ENCODE data around the gene PCED1A.
"Not testable (repeated sequence)": the region's sequence is repeated elsewhere in the genome, so short reads cannot be mapped to it uniquely, and the experiment has no call there.

The PCED1A gene

DNA sequence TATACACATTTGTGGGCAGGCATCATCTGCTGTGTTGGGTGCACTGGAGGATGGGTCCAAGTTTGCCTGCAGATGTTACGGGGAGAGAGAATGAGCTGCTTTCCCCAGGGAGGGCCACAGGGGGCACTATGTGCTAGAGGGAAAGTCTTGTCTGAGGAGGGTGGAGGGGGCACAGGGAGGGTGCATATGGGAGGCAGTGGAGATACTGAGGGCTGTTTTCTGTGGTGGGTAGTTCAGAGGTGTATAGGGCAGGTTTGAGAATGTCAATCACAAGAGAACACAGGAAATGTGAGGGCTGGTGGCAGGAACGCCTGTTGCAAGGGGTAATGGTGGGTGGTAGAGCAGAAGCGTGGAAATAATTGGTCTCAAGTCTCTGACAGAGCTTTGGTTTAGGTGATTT is 25.2 kb upstream of the PCED1A start:
- no peak for DNase-seq

DNA sequence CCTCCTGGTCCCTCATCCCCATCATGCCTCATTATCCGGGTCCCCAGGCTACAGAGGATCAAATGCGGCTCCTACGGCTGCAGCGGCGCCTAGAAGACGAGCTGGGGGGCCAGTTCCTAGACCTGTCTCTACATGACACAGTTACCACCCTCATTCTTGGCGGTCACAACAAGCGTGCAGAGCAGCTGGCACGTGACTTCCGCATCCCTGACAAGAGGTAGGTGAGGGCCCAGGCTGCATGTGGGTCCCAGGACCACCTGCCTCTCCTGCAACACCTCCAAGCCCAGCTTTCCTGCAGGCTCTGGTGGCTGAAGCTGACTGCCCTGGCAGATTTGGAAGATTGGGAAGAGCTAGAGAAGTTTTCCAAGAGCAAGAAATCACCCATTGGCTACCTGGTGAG is 24.6 kb upstream of the PCED1A start:
- no peak for DNase-seq

DNA sequence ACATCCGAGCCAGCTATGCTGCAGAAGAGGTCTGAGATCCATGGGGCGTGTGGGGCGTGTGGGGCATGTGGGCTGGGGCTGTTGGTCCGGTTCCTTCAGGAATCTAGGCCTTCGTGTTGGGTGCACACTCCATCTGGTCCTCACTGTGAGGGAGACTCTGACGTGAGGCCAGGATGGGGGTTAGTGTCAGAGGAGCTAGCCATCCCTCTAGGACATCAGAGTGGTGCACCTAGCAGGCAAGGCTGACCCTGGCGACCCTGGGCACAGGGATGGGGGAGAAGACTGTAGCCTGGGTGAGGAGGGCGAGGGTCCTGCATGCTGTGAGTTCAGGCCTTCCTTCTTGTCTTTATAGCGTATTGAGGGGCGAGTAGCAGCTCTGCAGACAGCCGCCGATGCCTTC is 24.2 kb upstream of the PCED1A start:
- DNase-seq: no peak

DNA sequence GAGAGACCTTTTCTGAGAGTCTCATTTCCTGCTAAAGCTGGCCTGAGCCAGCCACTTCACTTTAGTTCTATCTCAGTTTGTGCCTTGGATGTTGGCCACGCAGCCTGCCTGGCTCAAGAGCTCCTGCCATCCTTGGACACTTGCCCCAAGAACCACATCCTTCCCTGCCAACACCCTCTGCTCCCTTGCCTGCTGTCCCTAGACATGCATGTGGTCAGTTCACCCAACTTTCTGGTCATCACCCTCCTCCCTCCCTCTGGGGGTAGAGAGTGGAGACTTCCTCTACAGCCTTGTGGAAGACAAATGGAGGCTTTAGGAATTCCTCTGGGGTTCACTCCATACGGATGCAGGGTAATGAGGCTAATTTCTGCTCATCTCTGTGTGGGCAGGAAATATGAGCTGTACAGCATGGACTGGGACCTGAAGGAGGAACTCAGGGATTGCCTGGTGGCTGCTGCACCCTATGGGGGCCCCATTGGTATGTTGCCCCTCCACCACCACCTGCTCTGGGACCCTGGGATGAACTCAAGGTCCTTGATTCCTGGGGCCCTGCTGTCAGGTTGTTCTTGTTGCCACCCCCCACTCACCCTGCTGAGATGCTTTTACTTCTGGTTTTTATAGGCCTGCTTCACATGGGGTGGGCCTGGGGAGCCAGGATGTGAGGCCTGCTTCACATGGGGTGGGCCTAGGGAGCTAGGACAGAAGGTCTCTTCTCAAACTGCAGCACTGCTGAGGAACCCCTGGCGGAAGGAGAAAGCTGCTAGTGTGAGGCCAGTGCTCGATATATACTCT is 19.1 kb upstream of the PCED1A start:
- DNase-seq: no peak

DNA sequence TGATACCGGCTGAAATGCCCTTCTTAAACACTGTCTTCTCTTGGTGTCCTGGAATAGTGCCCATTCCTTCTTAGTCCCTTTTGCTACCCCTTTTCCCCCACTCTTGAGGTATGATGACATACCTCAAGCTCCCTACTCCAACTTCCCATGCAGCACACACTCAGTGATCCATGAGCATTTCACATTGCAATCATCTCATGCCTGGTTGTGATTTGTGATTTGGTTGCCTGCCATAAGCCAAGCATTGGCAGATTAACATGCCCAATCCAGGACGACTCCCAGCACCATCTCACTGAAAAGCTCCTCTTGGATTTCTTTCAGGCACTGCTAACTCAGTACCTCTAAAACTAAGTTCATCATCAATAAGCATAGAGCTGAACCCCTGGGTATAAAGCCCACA is 18.1 kb upstream of the PCED1A start:
- no peak for DNase-seq

DNA sequence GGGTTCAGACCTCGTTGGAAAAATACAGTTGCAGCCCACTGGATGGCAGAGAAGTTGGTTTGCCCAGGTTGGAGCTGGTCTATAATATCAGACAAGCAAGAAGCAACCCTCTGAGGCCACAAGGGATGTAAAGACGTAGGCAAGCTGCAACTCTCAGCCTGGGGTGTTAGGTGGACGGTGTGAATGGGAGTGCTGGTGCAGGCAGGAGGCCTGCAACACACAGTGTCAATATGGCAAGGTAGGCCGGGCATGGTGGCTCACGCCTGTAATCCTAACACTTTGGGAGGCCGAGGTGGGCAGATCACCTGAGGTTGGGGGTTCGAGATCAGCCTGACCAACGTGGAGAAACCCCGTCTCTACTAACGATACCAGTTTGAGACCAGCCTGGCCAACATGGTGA is 10.6 kb upstream of the PCED1A start:
- DNase-seq: no peak

DNA sequence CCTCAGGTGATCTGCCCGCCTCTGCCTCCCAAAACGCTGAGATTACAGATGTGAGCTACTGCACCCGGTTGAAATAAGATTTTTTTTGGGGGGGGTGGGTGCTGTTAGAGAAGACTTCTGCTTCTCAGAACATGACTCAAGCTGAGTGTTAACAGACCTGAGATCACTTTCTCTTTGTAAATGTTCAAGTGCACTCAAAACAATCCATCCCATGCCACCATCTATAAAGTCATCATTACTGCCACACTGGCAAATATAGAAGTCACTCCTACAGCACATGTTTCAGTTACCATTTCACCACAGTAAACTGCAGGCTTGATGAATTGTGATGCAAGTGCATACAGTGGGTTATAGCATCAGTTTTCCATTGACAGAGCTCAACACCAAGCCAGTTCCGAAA is 9.1 kb upstream of the PCED1A start:
- DNase-seq: no peak

DNA sequence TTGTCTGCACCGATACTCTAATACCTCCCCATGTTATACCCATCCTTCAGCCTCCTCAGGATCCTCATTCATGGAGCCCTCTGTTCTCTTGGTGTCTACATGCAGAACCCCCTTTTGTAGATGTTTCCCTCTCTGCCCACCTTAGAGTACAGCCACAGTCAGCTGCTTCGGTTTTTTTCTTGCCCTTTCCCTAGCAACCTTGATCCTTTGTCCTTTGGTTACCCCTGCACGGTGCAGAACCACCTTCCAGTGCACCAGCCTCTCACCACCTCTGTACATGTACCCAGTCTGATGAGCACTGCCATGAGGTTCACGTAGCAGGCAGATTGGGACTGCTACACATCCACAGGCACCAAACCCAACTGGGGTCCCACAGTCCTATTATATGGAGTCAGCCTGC is 7.3 kb upstream of the PCED1A start:
- DNase-seq: no peak

DNA sequence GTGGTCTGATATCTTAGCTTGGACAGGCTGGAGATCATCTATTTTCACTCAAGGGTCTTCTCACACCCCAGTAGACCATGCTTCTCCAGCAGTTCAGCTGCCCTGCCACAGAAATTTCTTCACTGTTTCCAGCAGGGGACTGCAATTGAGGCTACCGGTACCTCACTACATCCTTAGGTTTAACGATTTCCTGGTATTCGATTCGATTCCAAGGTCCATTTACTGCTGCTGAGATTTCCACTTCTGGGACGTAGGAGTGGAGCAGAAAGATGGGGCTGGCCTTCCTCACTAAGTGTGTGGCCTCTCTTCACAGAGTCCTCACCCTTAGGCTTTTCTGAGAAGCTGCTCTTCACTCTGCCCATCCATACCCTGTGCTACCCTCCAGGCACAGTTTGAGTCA is 6.2 kb upstream of the PCED1A start:
- no peak for DNase-seq

DNA sequence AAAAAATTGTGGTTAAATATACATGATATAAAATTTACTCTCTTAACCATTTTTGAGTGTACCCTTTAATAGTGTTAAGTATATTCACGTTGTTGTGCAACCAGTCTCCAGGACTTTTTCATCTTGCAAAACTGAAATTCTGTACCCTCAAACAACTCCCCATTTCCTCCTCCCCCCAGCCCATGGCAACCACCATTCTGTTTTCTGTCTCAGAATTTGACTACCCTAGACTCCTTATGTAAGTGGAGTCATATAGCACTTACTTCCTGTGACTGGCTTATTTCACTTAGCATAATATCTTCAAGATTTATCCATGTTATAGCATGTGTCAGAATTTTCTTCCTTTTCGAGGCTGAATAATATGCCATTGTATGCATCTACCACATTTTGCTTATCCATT is 5.2 kb upstream of the PCED1A start:
- DNase-seq: no peak

DNA sequence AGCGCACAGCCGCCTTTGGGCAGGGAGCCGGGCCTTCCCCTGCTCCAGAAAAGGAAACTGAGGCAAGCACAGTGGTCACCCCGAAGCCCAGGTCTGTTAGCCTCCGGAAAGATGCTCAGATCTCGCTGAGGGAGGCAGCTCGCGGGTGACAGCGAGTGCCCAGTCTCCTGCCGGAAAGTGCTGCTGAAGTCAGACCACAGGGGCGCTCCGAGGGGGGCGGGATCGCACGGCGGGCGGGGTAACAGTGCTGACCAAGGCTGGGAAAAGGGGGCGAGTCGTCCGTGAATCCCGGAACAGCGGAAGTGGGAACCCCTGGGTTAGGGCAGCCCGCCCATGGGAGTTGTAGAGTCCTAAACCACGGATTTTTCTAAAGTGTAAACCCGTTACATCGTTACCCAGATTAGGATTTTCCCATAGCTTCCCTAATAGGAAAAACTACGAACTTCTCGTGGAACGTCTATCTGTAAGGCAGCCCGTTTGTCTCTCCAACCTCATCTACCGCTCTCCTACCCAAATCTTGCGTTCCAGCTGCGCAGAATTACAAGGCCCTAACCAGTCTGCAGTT is 594 bp upstream of the PCED1A start:
- DNase-seq: no peak

DNA sequence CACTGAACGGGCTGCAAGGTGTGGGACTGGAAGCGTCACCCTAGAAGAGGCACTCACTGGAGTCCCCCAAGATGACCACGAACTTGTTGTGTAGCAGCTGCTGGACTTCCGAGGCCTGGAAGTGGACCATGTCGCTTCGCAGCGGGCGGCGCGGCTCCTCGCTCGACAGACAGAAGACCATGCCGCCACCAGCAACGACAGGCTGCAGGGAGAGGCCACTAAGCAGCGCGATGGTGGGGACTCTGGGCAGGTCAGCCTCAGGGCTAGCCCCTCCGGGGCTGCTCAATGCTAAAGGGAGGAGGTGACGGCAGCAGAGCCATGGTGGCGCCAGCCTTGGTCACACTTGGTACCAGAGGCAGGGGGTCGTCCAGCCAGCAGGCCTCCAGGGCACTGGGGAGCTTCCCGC is 720 bp downstream of the PCED1A start:
- no peak for DNase-seq

DNA sequence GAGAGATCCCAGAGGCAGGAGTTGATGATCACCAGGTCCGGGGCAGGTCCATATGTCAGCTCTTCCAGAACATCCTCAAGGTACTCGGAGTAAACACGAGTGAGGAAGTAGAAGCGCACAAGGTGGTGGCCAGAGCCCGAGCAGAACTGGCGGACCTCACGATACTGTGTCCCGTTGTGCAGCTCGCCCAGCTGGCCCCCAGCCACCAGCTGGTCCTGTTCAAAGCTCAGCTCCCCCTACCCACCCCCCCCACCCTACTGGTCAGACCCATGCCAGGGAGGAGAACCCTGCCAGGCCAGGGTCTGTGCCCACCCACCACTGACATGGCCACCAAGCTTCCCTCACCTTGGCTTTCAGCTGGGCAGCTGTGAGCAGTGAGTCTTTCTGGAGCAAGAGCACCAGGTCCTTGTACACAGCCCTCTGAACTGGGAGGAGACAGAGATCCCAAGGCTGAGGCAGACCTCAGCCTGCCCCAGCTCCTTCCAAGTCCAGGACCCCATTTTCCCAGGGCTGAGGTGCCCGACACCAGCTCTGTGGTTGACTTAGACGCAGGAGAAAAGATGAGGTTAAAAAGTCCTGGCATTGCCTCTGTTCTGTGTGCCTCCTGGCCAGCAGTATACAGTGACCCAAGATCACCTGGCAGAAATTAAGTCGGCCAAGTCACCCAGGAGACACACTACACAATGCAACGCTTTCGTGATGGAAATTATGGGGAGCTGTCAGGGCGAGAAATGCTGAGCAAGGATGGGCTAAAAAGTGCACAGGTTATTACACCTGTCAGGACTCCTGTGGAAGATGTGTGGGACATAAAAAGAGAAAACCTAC is 1.4 kb downstream of the PCED1A start:
- DNase-seq: no peak

DNA sequence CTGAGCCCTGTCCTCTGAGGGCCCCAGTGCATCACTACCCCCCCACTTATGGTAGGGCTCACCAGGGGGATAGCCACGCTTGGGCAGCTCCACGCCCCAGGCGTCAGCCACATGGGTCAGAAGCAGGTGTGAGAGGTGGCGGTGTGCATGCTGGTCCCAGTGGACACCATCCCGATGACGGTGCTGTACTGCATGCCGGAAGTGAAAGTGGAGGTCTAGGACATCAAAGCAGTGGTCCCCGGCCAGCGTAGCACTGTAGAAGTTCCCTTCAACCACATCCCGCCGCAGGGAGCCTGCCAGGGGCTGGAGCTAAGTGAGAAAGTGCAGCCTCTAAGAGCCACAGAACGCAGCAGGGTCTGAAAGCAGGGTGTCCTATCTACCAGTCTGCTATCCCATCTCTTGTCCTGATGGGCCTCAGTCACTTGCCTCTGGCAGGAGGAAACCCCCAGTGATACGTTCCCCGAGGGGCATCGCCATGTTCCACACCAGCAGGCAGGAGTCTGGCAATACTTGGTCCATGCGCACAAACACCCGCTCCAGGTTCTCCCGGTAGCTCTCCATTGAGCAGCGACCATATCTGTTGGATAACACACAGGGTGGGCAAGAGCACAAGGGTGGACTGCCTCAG is 2.2 kb downstream of the PCED1A start:
- no peak for DNase-seq

DNA sequence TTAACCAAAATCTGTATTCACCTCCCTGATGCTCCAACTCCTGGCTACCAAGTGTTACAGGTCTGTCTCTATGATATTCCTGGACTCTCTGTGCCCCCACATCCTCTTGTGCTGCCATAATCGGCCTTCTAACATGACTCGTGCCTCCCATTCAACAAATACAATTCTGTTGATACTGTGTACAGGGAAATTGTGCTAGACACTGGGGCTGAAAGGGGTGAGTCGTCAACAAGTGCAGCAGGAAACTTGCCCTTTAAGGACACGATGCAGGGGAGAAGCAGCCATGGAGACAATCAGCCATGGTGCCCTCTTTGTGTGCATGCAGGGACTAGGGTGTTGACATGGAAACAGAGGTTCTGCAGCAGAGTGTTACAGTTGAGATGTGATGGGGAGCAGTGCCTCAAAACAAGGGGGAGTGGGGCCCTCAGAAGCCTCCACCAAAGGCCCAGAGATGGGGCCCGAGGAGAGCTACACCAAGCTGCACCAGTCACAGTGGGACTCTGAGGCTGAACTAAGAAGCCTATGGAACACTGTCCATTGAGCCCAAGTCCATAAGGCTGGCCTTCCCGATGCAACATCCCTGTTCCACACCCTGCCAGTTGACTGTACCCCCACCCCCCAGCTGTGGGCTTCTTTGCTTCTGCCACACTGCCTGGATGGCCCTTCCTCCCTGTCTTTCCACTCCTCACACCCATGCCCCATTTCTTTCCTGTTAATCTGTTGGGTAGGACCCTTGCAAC is 3.1 kb downstream of the PCED1A start:
- DNase-seq: no peak

DNA sequence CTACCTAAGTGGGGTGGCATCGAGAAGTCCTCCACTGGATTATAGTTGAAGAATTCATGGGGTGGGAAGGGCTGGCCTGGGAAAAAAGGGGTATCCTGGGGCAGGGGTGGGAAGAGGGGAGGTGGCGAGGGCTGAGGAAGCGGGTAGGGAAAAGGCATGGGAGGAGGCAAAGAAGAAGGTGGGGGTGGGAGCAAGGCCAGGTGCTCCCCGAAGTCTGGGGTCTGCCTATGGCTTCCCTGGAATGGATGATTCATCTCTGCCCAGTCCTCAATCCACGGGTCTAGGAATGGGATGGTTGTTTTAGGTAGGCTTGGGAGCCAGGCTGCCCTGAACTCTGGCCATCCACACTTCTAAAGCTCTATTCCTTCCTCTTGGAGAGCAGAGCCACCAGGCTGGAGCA is 4.4 kb downstream of the PCED1A start:
- DNase-seq: no peak

DNA sequence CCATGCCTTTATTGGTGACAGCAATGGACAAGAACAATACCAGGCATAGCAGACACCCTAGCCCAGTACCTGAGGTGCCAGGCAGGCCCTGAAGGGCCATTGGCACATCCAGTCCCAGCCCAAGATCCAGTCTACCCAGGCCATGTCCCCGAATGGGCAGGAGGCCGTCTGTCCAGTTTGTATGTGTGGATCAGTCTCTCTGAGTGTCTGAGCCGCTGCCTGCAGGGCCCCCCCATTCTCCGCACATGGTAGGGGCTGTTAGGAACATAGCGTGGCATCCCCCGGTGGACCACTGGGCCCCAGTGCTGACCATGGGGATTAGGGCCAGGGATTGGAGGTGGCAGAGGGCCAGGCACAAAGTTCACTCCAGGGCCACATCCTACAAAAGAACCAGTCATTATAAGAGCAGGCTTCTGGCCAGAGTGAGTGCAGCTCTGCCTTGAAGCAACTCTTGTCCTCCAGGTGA is 5.1 kb downstream of the PCED1A start:
- no peak for DNase-seq

DNA sequence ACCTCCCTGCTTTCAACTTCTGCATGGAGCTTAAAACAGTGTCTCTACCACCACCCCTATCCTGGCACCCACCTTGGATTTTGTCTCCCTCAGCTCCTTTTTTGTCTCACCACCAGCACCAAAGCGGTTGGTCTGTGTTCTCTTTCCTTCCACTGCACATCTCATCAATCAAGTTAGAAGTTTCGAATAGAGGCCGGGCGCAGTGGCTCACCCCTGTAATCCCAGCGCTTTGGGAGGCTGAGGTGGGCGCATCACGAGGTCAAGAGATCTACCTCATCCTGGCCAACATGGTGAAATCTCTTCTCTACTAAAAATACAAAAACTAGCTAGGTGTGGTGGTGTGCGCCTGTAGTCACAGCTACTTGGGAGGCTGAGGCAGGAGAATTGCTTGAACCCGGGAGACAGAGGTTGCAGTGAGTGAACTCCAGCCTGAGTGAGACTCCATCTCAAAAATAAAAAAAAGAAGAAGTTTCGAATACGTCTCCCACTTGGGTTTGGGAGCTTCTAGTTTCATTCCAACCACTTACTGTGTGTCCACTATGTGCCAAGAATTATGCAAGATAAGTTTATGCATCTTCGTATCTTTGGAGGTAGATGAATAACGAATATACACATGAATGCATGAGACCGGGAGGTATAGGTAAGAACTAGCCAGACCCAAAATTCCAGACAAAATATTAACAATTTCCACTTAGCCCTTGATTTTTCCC is 5.9 kb downstream of the PCED1A start:
- no peak for DNase-seq

DNA sequence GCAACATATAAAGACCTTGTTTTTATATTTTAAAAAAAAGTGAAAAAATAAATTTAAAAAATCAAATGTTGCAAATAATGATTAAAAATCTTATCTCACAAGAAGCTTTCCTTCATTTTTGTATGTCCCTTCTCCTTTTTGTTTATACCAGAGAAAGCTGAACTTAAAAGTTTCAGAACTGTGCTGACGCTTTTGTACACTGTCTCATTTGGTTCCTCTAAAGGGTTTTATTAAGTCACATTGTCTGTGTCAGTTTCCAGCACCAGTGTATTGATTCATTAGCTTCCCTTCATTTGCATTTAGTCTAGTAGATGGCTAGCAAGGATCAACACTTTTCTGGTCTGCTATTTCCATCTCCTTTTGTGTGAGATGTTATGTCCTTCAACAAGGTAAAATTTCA is 6.7 kb downstream of the PCED1A start:
- DNase-seq: no peak

DNA sequence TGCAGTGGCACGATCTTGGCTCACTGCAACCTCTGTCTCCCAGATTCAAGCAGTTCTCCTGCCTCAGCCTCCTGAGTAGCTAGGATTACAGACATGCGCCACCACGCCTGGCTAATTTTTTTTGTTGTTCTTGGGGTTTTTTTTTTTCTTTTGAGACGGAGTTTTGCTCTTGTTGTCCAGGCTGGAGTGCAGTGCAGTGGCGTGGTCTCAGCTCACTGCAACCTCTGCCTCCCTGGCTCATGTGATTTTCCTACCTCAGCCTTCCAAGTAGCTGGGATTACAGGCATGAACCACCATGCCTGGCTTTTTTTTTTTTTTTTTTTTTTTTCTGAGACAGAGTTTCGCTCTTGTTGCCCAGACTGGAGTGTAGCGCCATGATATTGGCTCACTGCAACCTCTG is 9.2 kb downstream of the PCED1A start:
- DNase-seq: not testable (repeated sequence)

DNA sequence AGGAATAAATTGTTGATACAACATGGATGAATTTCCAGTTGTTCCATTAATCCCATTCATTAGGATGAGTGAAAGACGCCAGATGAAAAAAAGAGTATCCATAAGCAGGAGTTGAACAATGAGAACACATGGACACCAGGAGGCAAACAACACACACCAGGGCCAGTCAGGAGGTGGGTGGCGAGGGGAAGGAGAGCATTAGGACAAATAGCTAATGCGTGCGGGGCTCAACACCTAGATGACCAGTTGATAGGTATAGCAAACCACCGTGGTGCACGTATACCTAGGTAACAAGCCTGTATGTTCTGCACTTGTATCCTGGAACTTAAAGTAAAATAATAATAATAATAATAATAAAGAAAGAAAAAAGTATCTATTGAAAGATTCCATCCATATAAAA is 11.1 kb downstream of the PCED1A start:
- DNase-seq: no peak

DNA sequence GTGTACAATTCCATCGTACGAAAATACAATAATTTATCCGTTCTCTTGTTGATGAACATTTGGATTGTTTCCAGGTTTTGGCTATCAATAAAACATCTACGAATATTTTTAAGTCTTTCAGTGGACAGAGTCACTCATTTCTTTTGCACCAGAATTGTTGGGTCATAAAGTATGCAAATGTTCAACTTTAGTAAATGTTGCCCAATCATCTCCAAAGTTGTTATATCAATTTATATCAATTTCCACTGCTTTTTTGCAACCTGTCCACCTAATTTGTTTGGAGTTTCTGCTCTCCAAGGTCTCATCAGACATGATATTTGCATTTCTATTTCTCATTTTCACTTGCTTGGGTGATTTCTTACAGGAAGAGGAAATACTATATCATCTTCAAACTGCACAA is 13.8 kb downstream of the PCED1A start:
- DNase-seq: no peak
